Thoracic aorta (tissue), 2 donors: ENCODE measurements around the gene TMEM141. TPM values are rescaled to one million over a fixed set of nuclear protein-coding genes. Genes with fewer than 3 reads are reported as not detected.

Experiments used
- ATAC-seq: fragments of 150-250 bp; one replicate; pipeline ENCODE4 v1.8.0; 2017; ENCODE audit warnings: low read depth; ENCODE audit not compliant: insufficient number of reproducible peaks, low FRiP score
- DNase-seq: peaks from one replicate; pipeline ENCODE4 v3.0.0-alpha.2; 2020; ENCODE audit warnings: low spot score
- H3K27ac ChIP-seq, 2 donors: fragments of 200-600 bp; sonication (generic); 1 replicate in 1 of 2; 2 replicates in 1 of 2; pipeline ENCODE4 v1.5.1; 2016; ENCODE audit warnings: mild to moderate bottlenecking in 2 of 2, moderate library complexity in 2 of 2
- H3K27me3 ChIP-seq: fragments of 200-600 bp; sonication (generic); replicated peaks from 2 replicates; pipeline ENCODE4 v1.6.0; 2016; ENCODE audit warnings: mild to moderate bottlenecking; ENCODE audit not compliant: insufficient read depth
- H3K36me3 ChIP-seq: fragments of 200-600 bp; sonication (generic); one replicate; pipeline ENCODE4 v1.5.1; 2016
- H3K4me1 ChIP-seq, 2 donors: fragments of 200-600 bp; sonication (generic); 1 replicate in 1 of 2; 2 replicates in 1 of 2; pipeline versions ENCODE4 v1.5.1 to v1.6.0; 2016; ENCODE audit warnings: low read depth in 2 of 2, mild to moderate bottlenecking in 1 of 2; ENCODE audit not compliant: control insufficient read depth in 1 of 2
- H3K4me3 ChIP-seq: fragments of 200-600 bp; sonication (generic); 2 replicates; pipeline ENCODE4 v1.5.1; 2016; ENCODE audit warnings: mild to moderate bottlenecking
- H3K9me3 ChIP-seq: fragments of 200-600 bp; sonication (generic); 2 replicates; pipeline ENCODE4 v1.5.1; 2016
- CTCF ChIP-seq: fragments of 200-600 bp; sonication (generic); IDR thresholded peaks from one replicate; pipeline ENCODE4 v1.5.1; 2019; ENCODE audit warnings: antibody characterized with exemption
- total RNA-seq, 2 donors: library from RNA; depleted of rRNA; stranded (reverse); fragments of >200 nt; gene quantifications; one replicate each; pipeline versions ENCODE4 v1.1.0 to v1.2.3, GENCODE V29; 2016

Gene TMEM141
- total RNA-seq, 2 donors from 2014 or later, result 12.8 to 37.8 TPM

DNA sequence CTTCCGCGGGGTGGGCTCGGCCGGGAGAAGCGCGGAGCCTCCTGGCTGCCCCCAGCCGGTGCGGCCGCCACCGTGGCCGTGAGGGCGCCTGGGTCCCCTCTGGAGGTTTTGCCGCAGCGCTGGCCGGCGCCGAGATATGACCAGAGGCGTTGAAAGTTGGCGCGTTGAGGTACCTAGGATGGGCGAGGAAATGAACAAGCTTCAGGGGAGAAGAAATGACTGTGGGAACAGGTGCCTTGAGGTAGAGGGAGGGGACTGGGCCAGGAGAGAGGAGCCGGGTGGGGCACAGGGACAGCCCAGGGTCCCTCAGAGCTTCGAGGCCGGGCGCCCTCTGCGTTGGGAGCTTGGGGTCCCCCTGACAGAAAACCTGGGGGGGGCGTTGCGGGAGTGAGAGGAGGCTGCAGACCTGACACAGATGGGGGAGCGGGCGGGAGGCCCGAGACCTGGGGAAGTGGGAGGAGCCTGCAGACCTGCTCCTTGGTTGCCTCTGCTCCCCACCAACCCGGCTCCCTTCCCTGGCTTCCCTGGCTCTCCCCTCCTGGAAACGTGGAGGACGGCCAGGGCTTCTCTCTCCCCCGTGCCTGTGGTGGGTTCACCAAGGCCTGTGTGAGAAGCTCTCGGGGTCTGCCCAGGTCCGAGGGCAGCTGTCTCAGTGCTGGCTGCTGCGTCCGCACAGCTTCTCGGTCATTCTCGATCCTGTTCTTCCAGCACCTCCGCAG is 30.8 kb downstream of the TMEM141 start:
- Histone ChIP-seq H3K4me3 (peak overlapping the region; percentile 68), H3K27me3 (no peaks in the 10 kb centered on the region), H3K36me3 (peaks cover 23% of the 10 kb centered on the region), H3K4me1 (peaks cover 3 to 11% of the 10 kb centered on the region in 2 donors), H3K9me3 (no peaks in the 10 kb centered on the region), H3K27ac (no peak overlapping the region)
- DNase-seq, result no peak
- no peak for TF ChIP-seq CTCF
- no peak for ATAC-seq

GRCh38 chr9:136823136-136824046 is 32.2 kb downstream of the TMEM141 start:
- H3K4me3 ChIP-seq, result no peak overlapping the region
- peaks cover 28% of the 10 kb centered on the region for H3K36me3 ChIP-seq
- no peak for DNase-seq
- no peak overlapping the region for H3K27ac ChIP-seq
- no peaks in the 10 kb centered on the region for H3K9me3 ChIP-seq
- no peaks in the 10 kb centered on the region for H3K27me3 ChIP-seq
- TF ChIP-seq CTCF, result no peak
- peaks cover 3 to 11% of the 10 kb centered on the region in 2 donors for H3K4me1 ChIP-seq
- ATAC-seq, result no peak

DNA sequence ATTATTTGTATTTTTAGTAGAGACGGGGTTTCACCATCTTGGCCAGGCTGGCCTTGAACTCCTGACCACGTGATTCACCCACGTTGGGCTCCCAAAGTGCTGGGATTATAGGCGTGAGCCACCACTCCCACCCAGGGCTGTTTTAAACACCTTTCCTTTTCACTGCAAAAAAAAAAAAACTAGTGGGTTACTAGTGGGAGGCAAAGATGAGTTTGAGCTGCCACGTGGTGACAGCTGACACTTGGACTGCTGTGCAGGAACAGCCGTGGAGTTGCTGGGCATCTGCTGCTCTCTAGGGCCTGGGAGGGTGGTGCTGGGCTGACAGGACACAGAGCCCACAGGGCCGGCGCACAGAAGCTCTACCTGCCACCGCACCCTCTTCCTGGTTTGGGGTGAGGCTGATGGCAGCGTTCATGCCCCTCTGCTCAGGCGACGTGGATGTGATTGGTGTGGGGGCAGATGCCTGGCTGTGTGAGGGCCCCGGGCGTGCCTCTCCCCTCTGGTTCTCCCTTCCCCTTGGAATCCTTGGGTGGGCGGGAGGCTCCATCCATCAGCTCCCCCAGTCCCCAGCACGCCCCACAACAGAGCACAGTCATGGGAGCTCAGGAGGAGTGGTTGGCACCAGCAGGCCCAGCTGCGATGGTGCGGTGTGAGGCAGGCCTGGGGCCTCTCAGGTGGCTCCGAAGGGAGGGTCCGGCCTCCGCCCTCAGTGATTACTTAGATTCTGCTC is 33.5 kb downstream of the TMEM141 start:
- H3K9me3 ChIP-seq, result no peaks in the 10 kb centered on the region
- no peak overlapping the region for H3K27ac ChIP-seq
- peaks cover 3 to 11% of the 10 kb centered on the region in 2 donors for H3K4me1 ChIP-seq
- TF ChIP-seq CTCF, result no peak
- H3K36me3 ChIP-seq, result peaks cover 40% of the 10 kb centered on the region
- H3K27me3 ChIP-seq, result no peaks in the 10 kb centered on the region
- no peak overlapping the region for H3K4me3 ChIP-seq
- DNase-seq (no peak), ATAC-seq (no peak)

DNA sequence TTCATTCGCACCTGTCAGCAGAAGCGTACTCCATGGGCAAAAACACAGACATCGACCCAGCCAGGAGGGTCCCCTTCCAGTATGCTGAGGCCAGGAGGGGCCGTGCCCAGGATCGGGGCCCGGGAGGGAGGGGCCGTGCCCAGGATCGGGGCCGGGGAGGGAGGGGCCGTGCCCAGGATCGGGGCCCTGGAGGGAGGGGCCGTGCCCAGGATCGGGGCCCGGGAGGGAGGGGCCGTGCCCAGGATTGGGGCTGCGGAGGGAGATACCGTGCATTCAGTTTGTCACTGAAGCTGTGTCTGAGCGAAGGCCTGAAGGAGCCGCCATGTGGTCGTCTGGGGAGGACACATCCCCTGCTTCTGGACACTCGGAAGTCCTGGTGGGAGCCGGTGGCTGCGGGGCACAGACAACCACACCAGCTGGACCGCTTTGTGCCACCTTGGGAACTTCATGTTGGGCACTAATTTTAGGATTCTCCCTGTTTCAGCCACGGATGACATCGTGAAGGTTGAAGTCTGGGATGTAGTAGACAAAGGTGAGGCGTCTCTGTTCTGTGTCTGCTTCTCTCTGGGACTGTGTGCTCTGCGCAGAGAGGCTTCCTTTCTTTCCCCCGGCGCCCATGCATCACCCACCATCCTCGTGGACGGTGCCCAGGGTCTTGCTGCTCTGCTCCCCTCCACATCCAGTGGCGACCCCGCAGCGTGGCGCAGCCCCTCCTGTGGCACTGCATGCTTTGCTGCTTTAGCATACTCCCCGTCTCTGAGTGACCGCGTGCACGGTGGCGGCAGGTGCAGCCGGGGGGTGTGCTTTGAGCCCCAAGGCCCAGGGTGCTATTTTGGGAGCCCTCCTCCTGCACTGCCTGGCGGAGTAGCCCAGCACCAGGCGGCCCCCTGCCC is 34.4 kb downstream of the TMEM141 start:
- peaks cover 49% of the 10 kb centered on the region for H3K36me3 ChIP-seq
- no peak for TF ChIP-seq CTCF
- ATAC-seq, result no peak
- H3K9me3 ChIP-seq, result no peaks in the 10 kb centered on the region
- H3K4me1 ChIP-seq, result peaks cover 3 to 11% of the 10 kb centered on the region in 2 donors
- H3K4me3 ChIP-seq, result no peak overlapping the region
- DNase-seq, result no peak
- H3K27me3 ChIP-seq, result no peaks in the 10 kb centered on the region
- no peak overlapping the region for H3K27ac ChIP-seq
